PC-3 (cell line): ENCODE measurements around the gene FLNB.

Source experiments
- CTCF ChIP-seq: fragments of 300-600 bp; sonication (generic); conservative IDR thresholded peaks from 2 replicates; pipeline ENCODE4 v1.5.1; 2017; ENCODE audit warnings: antibody characterized with exemption, low read depth, mild to moderate bottlenecking, low read length
- EZH2 ChIP-seq: fragments of 300-600 bp; sonication (generic); IDR thresholded peaks from one replicate; pipeline ENCODE4 v1.6.1; 2017; ENCODE audit warnings: antibody characterized with exemption, mild to moderate bottlenecking, low read length; ENCODE audit not compliant: unreplicated experiment

- no peak for TF ChIP-seq CTCF
- no peak for TF ChIP-seq EZH2
Measured at GRCh38 chr3:58018892-58019742, 10.9 kb downstream of the FLNB start.
